22Rv1 (cell line): ENCODE data around the gene LUZP1.

Experiments used
- CTCF ChIP-seq: fragments of 450-650 bp; IDR thresholded peaks from 2 replicates; pipeline ENCODE4 v1.5.1; 2017; ENCODE audit warnings: mild to moderate bottlenecking
- ZFX ChIP-seq: fragments of 450-650 bp; IDR thresholded peaks from 2 replicates; pipeline ENCODE4 v1.6.1; 2017; ENCODE audit warnings: antibody characterized with exemption, borderline replicate concordance

GRCh38 chr1:23124259-23125026 is 44.2 kb downstream of the LUZP1 start:
- no peak for TF ChIP-seq CTCF
- no peak for TF ChIP-seq ZFX
